ENCODE measurements around the gene TIMMDC1. TPM values are rescaled to one million over a fixed set of nuclear protein-coding genes. Genes with fewer than 3 reads are reported as not detected.

Gene TIMMDC1
- total and polyA plus RNA-seq, 10 of the 15 experiments (the other 5 are each of a cell fraction or from before 2014, with no cell fraction given), result 55.9 to 146 (median 72.1) TPM

DNA sequence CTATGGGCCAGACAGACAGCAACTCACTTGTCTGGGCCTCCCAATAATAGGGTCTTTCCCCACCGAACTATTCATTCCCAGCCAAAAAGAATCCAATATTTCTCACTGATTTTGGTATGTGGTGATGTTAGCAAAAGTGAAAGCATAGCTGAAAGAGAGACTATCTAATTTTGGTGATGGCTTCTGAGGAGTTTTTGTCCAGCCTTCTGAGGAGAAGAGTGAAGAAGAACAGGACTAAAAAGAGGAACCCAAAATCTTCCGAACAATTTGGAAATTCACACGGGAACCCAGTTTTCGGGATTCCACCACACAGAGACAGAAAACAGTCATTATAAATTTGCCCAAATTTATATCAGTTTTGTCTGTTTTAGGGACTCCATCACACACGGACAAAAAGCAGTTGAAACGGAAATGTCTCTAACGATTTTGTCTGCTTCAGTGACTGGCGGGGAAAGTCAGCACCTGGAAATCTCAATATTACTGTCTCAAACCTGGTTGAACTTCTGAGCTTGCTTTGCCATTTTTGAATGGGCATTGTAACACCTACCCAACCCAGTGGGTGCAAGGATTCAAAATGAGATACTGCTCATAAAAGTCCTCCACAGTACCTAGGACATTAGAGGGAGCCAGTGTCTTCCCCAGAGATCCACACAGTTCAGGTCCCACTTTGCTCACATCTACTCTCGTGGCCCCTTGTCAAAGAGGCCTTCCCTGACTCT, 52.0 kb downstream of the TIMMDC1 start (continued):
- TF ChIP-seq BHLHE40 (IDR thresholded peaks at IDR 0.05; ENCODE audit: borderline replicate concordance in 1 of 2, low read depth in 2 of 2, low read length in 1 of 2) (no peak), CBX3 (IDR thresholded peaks at IDR 0.05; ENCODE audit: borderline replicate concordance, low read depth) (no peak), USF2 (IDR thresholded peaks at IDR 0.05; ENCODE audit: borderline replicate concordance, low read depth, low read length) (no peak), CBX5 (IDR thresholded peaks at IDR 0.05; ENCODE audit: low read depth) (no peak; the same call in none of the 2 replicates), HDGF (IDR thresholded peaks at IDR 0.05) (0 out of 2 replicates have a peak, but pooled peaks have one; percentile 18), CHD2 (IDR thresholded peaks at IDR 0.05; ENCODE audit: borderline replicate concordance, low read depth, low read length) (no peak), MYB (IDR thresholded peaks at IDR 0.05; ENCODE audit: borderline replicate concordance, low read depth, low read length) (no peak), MYC (IDR thresholded peaks at IDR 0.05; ENCODE audit: insufficient read depth, insufficient read length, insufficient replicate concordance, low read length, severe bottlenecking) (no peak), RELB (IDR thresholded peaks at IDR 0.05; ENCODE audit: low read depth) (no peak; the same call in 1 of the 2 replicates), FOS (IDR thresholded peaks at IDR 0.05; ENCODE audit: borderline replicate concordance, extremely low read depth, insufficient read length) (no peak), TAF1 (IDR thresholded peaks at IDR 0.05; ENCODE audit: borderline replicate concordance, low read depth, low read length) (peak; percentile 22; the same call in 1 of the 2 replicates), FOXM1 (IDR thresholded peaks at IDR 0.05; ENCODE audit: low read depth, low read length) (peak; percentile 76; the same call in 1 of the 2 replicates), HDAC6 (IDR thresholded peaks at IDR 0.05; ENCODE audit: unreplicated experiment) (no peak), TCF7 (IDR thresholded peaks at IDR 0.05; ENCODE audit: borderline replicate concordance) (no peak)
- TF ChIP-seq, protein P1, sequence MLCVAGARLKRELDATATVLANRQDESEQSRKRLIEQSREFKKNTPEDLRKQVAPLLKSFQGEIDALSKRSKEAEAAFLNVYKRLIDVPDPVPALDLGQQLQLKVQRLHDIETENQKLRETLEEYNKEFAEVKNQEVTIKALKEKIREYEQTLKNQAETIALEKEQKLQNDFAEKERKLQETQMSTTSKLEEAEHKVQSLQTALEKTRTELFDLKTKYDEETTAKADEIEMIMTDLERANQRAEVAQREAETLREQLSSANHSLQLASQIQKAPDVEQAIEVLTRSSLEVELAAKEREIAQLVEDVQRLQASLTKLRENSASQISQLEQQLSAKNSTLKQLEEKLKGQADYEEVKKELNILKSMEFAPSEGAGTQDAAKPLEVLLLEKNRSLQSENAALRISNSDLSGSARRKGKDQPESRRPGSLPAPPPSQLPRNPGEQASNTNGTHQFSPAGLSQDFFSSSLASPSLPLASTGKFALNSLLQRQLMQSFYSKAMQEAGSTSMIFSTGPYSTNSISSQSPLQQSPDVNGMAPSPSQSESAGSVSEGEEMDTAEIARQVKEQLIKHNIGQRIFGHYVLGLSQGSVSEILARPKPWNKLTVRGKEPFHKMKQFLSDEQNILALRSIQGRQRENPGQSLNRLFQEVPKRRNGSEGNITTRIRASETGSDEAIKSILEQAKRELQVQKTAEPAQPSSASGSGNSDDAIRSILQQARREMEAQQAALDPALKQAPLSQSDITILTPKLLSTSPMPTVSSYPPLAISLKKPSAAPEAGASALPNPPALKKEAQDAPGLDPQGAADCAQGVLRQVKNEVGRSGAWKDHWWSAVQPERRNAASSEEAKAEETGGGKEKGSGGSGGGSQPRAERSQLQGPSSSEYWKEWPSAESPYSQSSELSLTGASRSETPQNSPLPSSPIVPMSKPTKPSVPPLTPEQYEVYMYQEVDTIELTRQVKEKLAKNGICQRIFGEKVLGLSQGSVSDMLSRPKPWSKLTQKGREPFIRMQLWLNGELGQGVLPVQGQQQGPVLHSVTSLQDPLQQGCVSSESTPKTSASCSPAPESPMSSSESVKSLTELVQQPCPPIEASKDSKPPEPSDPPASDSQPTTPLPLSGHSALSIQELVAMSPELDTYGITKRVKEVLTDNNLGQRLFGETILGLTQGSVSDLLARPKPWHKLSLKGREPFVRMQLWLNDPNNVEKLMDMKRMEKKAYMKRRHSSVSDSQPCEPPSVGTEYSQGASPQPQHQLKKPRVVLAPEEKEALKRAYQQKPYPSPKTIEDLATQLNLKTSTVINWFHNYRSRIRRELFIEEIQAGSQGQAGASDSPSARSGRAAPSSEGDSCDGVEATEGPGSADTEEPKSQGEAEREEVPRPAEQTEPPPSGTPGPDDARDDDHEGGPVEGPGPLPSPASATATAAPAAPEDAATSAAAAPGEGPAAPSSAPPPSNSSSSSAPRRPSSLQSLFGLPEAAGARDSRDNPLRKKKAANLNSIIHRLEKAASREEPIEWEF (IDR thresholded peaks at IDR 0.05; ENCODE audit: insufficient replicate concordance, low read depth, low read length), result no peak
- TF ChIP-seq, protein P2, sequence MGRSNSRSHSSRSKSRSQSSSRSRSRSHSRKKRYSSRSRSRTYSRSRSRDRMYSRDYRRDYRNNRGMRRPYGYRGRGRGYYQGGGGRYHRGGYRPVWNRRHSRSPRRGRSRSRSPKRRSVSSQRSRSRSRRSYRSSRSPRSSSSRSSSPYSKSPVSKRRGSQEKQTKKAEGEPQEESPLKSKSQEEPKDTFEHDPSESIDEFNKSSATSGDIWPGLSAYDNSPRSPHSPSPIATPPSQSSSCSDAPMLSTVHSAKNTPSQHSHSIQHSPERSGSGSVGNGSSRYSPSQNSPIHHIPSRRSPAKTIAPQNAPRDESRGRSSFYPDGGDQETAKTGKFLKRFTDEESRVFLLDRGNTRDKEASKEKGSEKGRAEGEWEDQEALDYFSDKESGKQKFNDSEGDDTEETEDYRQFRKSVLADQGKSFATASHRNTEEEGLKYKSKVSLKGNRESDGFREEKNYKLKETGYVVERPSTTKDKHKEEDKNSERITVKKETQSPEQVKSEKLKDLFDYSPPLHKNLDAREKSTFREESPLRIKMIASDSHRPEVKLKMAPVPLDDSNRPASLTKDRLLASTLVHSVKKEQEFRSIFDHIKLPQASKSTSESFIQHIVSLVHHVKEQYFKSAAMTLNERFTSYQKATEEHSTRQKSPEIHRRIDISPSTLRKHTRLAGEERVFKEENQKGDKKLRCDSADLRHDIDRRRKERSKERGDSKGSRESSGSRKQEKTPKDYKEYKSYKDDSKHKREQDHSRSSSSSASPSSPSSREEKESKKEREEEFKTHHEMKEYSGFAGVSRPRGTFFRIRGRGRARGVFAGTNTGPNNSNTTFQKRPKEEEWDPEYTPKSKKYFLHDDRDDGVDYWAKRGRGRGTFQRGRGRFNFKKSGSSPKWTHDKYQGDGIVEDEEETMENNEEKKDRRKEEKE (IDR thresholded peaks at IDR 0.05), result no peak

Measured in GM12878 (cell line).